Gastroesophageal sphincter (tissue), 3 donors: ENCODE measurements around the gene PIGW.

ENCODE experiments used
- CTCF ChIP-seq, 4 experiments: fragments of 200-600 bp in 2 of 4; fragments of 450-650 bp in 2 of 4; sonication (generic) in 1 of 4; IDR thresholded peaks; one replicate each; pipeline ENCODE4 v1.5.1; 2017 to 2019; ENCODE audit warnings: antibody characterized with exemption in 4 of 4, mild to moderate bottlenecking in 2 of 4, moderate library complexity in 2 of 4
- EP300 ChIP-seq: sonication (generic); formaldehyde crosslinking; IDR thresholded peaks from one replicate; pipeline ENCODE4 v1.6.1; 2017; ENCODE audit warnings: antibody characterized with exemption, mild to moderate bottlenecking

GRCh38 chr17:36575028-36575427 is 40.2 kb downstream of the PIGW start:
- TF ChIP-seq CTCF (IDR thresholded peaks at IDR 0.05) = no peak
- TF ChIP-seq EP300 = no peak
